GM12875 (cell line): Measurements from ENCODE around the gene NPBWR2.

Experiments used
- H3K4me3 ChIP-seq: one replicate; pipeline ENCODE4 v1.5.1; 2011; ENCODE audit warnings: low read depth, low read length, control low read depth
- TF ChIP-seq, protein P1 (sequence below): IDR thresholded peaks from 2 replicates; pipeline ENCODE4 v1.5.1; 2011; ENCODE audit warnings: low read depth, mild to moderate bottlenecking, control low read depth, inconsistent platforms, low read length, moderate library complexity, borderline replicate concordance; ENCODE audit not compliant: insufficient read depth

Gene NPBWR2

DNA sequence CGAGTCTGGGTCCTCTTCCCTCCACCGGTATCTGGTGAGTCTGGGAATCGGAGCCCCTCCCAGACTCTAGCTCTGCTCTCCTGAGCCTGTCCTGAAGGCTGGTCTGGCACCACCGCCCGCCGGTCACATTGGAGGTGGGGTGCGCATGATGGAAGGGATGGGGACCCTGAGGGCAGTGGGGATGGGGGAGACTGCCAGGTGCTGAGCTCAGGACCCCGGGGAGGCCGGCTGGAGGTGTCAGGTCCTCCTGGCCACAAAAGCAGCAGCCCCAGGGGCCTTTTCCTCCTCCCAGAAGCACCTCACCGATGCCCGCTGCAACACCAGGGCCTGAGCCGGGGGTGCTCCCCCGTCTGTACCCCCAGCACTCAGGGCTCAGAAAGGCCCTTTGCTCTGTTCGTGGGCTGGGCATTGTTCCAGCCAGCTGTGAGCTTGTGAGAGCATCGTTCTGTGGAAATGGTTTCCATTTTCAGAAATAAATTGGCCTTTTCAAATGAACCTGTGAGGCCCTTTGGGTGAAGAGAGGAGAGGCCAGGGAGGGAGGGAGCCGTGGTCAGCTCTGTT is 2.5 kb upstream of the NPBWR2 start:
- no peak overlapping the region for H3K4me3 ChIP-seq
- TF ChIP-seq, protein P1, sequence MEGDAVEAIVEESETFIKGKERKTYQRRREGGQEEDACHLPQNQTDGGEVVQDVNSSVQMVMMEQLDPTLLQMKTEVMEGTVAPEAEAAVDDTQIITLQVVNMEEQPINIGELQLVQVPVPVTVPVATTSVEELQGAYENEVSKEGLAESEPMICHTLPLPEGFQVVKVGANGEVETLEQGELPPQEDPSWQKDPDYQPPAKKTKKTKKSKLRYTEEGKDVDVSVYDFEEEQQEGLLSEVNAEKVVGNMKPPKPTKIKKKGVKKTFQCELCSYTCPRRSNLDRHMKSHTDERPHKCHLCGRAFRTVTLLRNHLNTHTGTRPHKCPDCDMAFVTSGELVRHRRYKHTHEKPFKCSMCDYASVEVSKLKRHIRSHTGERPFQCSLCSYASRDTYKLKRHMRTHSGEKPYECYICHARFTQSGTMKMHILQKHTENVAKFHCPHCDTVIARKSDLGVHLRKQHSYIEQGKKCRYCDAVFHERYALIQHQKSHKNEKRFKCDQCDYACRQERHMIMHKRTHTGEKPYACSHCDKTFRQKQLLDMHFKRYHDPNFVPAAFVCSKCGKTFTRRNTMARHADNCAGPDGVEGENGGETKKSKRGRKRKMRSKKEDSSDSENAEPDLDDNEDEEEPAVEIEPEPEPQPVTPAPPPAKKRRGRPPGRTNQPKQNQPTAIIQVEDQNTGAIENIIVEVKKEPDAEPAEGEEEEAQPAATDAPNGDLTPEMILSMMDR, result no peak

- H3K4me3 ChIP-seq, result no peak overlapping the region
- TF ChIP-seq, protein P1, result no peak
Measured at GRCh38 chr20:64108731-64109681, 1.6 kb upstream of the NPBWR2 start.

GRCh38 chr20:64107736-64108457 is 532 bp upstream of the NPBWR2 start:
- no peak overlapping the region for H3K4me3 ChIP-seq
- TF ChIP-seq, protein P1, result no peak

- TF ChIP-seq, protein P1, result no peak
- no peak overlapping the region for H3K4me3 ChIP-seq
Measured at GRCh38 chr20:64106435-64106961, 867 bp downstream of the NPBWR2 start.

GRCh38 chr20:64105846-64106434 is 1.4 kb downstream of the NPBWR2 start:
- no peak overlapping the region for H3K4me3 ChIP-seq
- TF ChIP-seq, protein P1, result no peak

DNA sequence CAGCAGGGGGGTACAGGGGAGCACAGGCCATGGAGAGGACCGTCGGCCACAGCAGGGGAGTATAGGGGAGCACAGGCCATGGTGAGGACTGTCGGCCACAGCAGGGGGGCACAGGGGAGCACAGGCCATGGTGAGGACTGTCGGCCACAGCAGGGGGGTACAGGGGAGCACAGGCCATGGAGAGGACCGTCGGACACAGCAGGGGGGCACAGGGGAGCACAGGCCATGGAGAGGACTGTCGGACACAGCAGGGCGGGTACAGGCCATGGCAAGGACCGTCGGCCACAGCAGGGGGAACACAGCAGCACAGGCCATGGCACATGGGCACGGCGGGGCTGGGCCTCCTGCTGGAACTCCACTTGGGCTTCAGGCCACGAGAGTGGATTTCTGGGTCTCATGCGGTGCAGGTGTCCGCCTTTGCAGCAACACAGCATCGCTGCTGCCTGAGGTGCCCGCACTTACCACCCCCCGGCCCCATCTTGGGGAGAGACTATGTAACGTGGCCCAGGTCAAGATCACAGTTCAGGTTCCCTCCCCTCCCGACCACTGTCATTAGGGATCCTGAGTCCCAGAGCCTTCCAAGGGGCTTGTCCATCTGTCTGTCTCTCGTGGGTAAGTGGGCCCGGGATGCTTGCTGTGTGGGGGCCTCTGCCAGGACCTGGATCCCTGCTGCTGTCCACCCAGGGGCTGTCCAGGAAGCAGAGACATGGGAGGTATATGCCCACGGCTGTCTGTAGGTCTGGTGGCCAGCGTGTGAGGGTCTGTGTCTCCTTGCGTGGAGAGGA is 2.5 kb downstream of the NPBWR2 start:
- TF ChIP-seq, protein P1, result no peak
- H3K4me3 ChIP-seq, result no peak overlapping the region
